Activated CD8-positive, alpha-beta memory T cell treated with anti-CD3 and anti-CD28 coated beads, Interleukin-2, amount 50 U/mL, for 1 hour (primary cell): ENCODE measurements around the gene FIBIN.

Experiments
- DNase-seq: peaks from one replicate; pipeline ENCODE4 v3.0.0-alpha.2; 2020; ENCODE audit errors: extremely low read depth

The FIBIN gene

DNA sequence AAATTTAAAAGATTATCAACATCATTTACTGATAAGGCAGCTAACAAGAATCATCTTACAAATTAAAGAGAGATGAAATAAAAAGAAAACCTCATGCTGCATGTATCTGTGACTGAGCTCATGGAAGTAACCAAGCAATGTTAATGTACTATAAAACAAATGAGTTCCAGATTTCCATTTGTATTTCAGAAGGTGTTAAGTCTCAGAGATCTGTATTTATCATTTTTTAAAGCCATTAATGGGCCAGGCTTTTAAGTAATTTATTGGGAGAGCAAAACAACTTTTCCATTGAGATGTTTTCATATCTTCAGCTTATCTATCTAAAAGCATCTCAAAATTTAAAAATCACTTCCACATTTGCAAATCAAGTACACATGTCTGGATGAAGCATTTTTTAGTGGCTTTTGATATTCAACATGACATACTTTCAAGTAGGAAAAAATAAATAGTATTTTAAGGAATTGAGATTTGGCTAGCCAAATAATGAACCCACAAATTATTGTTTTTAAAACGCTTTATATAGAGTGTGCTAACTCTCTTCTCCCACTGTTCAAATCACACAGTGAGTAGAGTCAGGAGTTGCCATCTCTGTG is 28.8 kb downstream of the FIBIN start:
- no peak for DNase-seq

- DNase-seq = no peak
Measured at GRCh38 chr11:27024865-27025264, 31.0 kb downstream of the FIBIN start.

- no peak for DNase-seq
Measured at GRCh38 chr11:27025312-27025955, 31.5 kb downstream of the FIBIN start.

- no peak for DNase-seq
Measured at GRCh38 chr11:27025957-27026733, 32.2 kb downstream of the FIBIN start.

DNA sequence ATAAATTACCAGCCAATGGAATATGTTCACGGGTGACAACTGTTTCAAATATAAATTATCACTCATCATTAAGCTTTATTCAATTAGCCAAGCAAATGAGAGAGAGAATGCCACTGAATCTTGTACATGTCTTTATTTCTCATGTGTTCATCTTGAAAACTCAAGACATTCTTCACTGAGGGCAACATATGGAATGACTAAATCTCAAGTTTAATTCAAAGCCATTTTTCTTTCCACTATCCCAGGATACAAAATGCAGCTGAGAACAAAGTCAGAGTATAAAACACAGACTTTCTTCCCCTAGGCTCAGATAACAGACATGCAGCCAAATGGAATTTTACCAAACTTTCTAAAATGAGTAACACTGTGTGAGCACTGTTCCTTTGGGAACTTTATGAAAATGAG is 34.7 kb downstream of the FIBIN start:
- DNase-seq = no peak

- no peak for DNase-seq
Measured at GRCh38 chr11:27029966-27030365, 36.1 kb downstream of the FIBIN start.

DNA sequence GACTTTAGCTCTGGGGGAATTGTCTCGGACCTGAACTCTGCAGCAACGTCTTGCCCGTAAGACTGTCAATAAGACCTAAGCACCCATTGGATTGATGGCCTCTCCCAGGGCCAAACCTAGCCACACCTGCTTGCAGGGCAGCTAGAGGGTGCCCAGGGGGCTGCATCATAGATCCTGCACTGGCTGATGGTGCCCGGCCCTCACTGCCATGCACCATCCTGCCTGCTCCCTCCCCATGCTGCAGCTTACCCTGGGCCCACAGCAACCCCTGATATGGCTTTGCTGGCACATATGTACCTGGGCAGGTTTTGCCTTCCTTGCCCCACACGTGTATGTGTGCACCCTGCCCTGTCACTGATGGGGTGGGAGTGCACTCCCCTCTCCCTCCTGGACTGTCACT is 37.8 kb downstream of the FIBIN start:
- no peak for DNase-seq

DNA sequence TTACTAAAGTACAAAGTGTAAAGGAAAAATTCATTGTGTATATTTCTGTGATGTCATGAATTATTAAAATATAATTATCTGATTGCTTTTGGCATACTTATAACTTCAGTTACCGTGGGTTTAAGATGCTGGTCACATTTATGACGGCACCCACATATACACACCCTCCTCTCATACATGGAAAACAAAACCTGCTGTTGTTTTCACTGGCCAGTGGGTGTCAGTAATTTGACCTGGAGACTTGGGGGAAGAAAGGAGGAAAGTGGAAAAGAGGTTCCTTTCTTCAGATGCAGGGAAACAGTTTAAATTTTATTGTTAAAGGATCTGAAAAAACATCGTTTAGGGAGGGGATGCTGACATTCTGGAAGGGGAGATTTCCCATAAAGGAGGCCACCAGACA is 46.0 kb downstream of the FIBIN start:
- no peak for DNase-seq

GRCh38 chr11:27040302-27041115 is 46.6 kb downstream of the FIBIN start, which contains the start of gene BBOX1:
Gene BBOX1 (plus strand): TSS chr11:27040815. CDS start chr11:27055431, 14,616 bp downstream.
- no peak for DNase-seq

DNA sequence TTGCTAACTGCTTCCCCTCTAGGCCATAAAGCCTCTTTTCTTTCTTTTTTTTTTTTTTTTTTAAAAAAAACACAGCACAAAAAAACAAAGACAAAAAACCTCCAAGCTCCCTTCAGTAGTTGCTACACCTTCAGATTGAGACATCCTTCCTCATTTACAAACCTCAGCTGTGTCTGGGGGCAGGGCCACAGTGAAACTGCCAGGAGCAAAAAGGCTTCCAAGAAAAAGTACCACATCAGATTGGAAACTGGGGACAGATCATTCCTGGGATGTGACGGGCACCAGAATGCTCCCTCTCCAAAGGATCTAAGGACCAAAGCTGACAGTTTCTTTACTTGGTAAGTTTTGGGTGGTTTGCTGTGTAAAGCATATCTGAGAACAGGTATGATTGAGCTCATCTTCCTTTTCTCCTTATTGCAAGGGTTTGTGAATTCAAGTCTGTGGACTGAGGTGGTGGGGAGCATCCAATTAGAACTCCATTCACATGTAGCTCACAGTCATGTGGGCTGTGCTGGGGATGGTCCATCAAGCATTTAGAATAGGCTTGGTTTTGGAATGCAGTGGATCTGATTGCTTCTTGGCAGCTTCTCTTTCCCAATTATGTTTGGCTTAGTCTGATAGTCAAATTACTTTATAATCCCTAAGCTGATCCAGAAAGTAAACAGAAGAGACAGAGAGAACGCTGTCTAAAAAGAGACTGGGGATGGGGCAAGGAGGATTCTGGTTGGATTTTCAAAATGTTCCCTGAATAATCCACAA is 47.4 kb downstream of the FIBIN start:
- no peak for DNase-seq
